Renal pelvis (tissue), 4 donors: Measurements from ENCODE around the gene SPON1. TPM values are rescaled to one million over a fixed set of nuclear protein-coding genes. Genes with fewer than 3 reads are reported as not detected.
A peak's percentile ranks its signal among the peaks of the same experiment; 100 is the strongest.
"Not testable (repeated sequence)": the region's sequence is repeated elsewhere in the genome, so short reads cannot be mapped to it uniquely, and the experiment has no call there.

Experiments
- DNase-seq: peaks from one replicate; pipeline ENCODE4 v3.0.0-alpha.2; 2013
- polyA plus RNA-seq, 3 donors: library from polyadenylated mRNA; unstranded; fragments of 120-200 nt; gene quantifications; one replicate each; pipeline ENCODE4 v1.2.1, GENCODE V29; 2013; ENCODE audit not compliant: insufficient read length in 3 of 3

Gene SPON1
- polyA plus RNA-seq, 3 donors, result 57.4 to 71.8 (median 68.0) TPM

DNA sequence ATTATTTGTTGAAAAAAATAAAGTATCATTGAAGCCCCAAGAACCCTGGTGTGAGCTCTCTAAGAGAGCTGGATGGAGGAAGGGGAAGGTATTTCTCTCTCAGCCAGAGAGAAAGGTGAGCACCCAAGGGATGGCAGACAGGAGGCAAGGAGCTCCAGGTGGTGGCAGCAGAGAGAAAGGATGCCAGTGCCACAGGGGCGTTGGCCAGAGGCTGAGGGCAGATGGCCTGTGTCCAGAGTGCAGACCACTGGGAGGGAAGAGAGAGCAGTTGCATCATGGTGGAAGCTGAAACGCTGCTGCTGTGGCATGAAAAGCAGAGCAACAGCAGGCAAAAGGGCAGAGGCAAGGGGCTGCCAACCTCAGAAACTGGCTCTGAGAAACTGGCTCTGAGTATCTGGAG, 8.5 kb downstream of the SPON1 start:
- no peak for DNase-seq

GRCh38 chr11:13972043-13972910, 9.8 kb downstream of the SPON1 start:
- DNase-seq, result no peak

- DNase-seq, result no peak
Measured at GRCh38 chr11:13972944-13973343, 10.4 kb downstream of the SPON1 start.

GRCh38 chr11:13974631-13975030, 12.1 kb downstream of the SPON1 start:
- DNase-seq, result no peak

DNA sequence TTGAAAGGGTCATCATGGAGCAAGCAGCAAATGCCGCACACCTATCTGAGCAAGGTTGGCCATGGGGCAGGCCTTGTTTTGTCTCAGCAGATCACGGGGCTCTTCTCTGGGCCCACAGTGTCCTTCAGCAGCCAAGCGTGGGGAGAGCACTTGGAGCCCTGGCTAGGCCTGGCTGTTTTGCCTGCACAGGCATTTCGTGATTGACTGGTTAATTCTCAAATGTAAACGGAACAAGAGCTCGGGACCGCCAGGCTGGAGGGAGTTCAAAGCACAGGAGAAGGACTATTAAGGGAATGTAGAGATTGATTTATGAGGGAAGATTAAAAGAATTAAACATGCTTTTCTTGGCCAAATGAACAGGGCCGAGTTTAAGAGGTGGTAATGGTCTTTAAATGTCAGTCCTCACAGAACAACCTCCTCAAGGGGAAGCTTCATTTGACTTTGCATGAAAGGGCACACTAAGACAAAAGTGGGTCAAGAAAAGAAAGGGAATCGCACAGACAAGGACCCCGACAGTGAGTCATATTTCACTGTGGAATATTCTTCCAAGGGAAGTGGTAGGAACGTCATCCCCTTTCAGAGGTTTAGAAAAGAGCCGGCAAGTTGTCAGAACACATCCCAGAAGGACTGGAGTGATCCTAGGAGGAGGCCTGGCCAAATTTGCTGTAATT, 20.7 kb downstream of the SPON1 start:
- peak; percentile 73 for DNase-seq

GRCh38 chr11:13984616-13985450, 22.3 kb downstream of the SPON1 start:
- no peak for DNase-seq

DNA sequence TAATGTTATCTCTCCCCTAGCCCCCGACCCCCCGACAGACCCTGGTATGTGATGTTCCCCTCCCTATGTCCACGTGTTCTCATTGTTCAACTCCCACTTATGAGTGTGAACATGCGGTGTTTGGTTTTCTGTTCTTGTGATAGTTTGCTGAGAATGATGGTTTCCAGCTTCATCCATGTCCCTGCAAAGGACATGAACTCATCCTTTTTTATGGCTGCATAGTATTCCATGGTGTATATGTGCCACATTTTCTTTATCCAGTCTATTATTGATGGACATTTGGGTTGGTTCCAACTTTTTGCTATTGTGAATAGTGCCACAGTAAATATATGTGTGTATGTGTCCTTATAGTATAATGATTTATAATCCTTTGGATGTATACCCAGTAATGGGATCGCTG, 24.2 kb downstream of the SPON1 start:
- DNase-seq, result not testable (repeated sequence)

GRCh38 chr11:13992158-13992856, 29.8 kb downstream of the SPON1 start:
- peak; percentile 33 for DNase-seq

DNA sequence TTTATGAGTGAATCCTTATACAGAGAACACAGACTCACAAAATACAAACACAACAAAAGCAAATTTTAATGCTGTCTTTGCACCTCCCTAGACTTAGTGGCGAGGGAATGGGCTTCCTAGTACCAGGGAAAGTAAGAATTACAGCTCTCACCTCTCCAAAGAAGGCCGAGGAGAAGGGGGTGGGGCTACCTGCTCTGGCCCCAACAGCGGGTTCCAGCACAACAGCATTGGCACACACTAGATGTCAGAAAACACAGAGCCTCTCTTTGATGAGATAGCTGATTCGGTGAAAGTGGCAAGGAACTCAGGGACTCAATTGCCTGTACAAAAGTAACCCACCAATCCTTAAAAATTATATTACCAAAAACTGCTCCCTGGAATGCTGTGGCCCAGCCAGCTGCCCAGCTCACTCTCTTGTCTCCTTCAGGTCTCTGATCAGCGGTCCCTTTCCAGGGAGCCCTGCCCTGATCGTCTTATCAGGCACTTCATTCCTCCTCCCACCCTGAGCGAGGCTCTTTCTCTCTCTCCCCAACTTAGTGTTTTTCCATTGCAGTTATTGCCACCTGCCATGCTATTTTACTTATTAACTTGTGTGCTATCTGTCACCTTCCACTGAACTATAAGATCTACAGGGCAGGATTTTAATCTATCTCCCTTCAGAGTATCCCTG, 30.7 kb downstream of the SPON1 start:
- no peak for DNase-seq

DNA sequence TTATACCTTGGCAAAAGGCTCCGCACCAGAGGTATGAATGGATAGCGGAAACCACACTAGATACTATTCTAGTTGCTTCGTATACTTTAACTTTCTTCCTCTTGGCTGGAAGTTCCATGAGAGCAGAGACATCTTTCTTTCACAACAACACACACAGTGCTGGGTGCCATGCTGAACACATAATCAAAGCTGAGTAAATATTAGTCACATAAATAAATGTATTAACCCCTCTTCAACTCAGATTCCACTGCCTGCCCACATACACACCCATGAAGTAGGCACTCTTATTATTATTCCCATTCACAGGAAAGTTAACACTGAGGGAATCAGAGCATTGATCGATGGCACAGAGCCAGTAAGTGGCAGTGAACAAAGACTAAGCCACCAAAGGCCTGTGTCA, 35.4 kb downstream of the SPON1 start:
- DNase-seq, result no peak

- DNase-seq, result no peak
Measured at GRCh38 chr11:13999704-14000103, 37.2 kb downstream of the SPON1 start.

GRCh38 chr11:14001597-14001996, 39.1 kb downstream of the SPON1 start:
- no peak for DNase-seq

DNA sequence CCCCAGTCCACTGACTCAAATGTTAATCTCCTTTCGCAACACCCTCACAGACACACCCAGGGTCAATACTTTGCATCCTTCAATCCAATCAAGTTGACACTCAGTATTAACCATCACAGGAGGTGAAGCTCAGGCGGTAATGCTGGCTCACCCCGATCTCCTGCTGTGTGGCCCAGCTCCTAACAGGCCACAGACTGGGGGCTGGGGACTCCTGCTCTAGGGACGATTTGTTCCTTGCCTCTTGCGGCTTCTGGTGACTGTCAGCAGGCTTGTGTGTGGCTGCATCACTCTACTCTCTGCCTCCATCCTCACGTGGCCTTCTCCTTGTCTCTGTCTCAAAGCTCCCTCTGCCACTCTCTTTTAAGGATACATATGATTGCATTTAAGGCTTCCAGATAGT, 45.0 kb downstream of the SPON1 start:
- no peak for DNase-seq

DNA sequence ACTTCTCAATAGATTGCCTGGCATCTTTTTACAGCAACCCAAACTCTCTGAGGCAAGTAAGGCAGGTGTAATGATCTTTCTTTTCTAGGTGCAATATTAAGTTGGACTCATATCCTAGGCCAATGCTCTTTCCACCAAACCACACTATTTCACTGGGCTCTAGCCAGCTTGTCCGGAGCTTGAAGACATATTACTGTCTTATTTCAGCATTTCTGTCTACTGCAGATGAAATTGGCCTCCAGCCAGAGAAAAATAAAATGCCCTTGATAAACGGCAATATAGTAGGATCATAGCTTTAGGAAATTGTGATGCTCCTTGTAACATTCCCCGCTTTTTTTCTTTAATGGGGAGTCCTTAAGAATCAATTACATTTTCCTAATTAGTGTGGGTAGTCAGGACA, 48.1 kb downstream of the SPON1 start:
- no peak for DNase-seq

DNA sequence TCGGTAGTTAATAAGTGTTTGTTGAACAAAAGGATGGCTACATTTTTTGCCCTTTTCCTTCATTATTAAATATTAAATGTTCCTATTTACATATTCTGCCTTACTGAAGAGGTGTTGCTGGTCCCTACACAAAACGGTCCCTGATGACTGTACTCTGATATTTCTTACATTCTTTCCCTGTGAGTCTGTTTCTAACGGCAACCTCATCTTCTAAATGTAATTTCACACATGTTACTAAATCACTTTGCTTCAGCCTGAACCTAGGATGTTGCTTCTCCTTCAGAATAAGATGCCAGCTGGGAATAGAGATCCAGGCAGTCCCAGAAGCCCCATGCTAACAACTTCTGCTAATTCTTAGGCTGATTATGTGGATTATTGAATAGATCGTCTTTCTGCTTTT, 50.3 kb downstream of the SPON1 start:
- DNase-seq, result no peak

DNA sequence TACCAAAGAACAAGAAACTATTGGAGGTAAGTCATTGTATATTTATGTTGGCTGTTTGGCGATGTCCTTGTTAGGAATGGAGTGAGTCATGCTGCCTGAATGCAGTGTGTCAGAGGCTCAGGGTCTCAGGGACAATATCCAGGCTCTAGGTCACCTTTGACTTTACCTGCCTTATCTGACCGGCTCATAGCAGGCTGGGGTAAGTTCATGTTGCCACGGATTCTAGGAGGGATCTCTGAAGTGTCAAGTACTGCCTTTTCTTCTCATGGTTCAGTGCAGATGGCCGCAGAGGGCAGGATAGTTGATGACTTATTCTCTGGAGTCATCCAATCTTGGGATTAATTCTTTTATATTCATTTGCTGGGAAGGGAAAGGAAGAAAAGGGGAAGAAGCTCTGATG, 53.2 kb downstream of the SPON1 start:
- DNase-seq, result no peak

DNA sequence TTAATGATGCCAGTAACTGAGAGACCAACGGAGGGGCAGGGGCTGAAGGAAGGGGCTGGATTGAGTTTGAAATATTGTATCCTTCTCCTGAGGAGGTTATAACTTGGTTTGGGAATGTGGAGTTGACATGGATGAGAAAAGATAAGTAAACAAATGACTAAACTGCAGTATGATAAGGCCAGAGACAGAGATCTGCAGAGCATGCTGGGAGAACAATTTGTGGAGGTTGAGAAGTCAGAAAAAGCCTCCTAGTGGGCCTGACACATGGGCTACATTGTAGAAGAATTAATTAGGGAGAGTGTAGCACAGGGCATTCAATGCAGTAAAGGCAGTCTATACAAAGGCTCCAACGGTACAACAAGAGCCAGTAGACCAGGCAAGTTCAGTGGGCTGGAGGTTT, 55.9 kb downstream of the SPON1 start:
- DNase-seq, result no peak

GRCh38 chr11:14021738-14022137, 59.2 kb downstream of the SPON1 start:
- DNase-seq, result no peak

GRCh38 chr11:14022251-14022650, 59.7 kb downstream of the SPON1 start:
- no peak for DNase-seq

DNA sequence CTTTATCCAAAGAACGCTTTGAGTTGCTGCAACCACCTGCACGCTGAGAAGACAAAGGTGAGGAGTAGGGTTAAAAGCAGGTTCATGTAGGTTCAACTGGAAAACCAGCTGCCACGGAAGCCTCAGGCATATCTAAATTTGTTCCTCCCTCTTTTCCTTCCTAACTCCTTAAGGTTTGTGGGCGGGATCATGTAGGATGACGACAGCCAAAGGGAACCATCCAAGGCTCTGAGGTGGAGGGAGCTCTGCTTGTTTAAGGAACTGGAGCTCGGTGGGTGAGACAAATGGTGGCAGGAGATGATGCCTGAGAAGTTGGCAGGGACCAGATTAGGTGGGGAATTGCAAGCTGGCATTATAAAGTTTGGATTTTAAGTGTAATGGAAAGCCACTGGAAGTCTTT, 60.3 kb downstream of the SPON1 start:
- no peak for DNase-seq

DNA sequence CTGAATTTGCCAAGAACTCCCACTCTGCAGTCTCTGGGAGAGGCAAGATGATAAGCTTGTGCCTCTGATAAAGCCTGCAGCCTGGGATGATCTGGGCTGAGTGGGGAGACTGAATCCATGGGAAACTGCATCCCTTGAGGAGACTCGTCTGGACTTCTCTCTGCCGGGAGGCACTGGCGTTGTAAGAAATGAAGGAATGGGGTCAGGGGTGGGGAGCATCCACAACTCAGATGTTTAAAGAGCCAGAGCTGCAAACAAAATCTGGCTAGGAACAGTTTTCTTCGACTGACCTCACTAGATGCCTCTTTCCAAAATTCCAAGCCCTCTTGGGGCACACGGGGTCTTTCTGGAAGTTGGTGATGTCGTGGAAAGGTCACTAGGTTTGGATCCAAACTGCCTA, 64.4 kb downstream of the SPON1 start:
- no peak for DNase-seq
